Activated T-cell treated with anti-CD3 and anti-CD28 coated beads for 1 hour (primary cell): ENCODE results near the gene KIF12.
A peak's percentile ranks its signal among the peaks of the same experiment; 100 is the strongest.
"Not testable (repeated sequence)": the region's sequence is repeated elsewhere in the genome, so short reads cannot be mapped to it uniquely, and the experiment has no call there.

Experiments used
- DNase-seq: peaks from one replicate; pipeline ENCODE4 v3.0.0-alpha.2; 2020; ENCODE audit warnings: low read depth

The KIF12 gene

GRCh38 chr9:114084282-114085073 is 14.6 kb downstream of the KIF12 start:
- DNase-seq, result no peak

DNA sequence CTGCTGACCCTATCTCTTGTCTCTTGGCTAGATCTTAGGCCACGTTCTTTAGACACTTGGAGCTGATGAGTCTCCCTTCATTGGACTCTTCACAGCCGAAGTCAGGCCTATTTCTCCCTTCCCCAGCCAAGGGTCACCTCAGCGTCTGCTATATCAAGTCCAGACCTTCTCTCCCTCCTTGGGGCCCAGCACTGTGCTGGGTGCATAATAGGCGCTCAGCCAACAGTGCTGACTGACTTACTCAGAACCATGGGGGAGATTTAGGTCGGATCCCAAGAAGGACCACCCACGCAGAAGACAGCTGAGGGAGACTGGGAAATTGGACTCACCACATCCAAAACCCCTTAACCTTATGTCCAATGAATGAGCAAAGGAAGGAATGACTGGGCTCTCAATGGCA is 15.4 kb downstream of the KIF12 start:
- no peak for DNase-seq

- not testable (repeated sequence) for DNase-seq
Observed at GRCh38 chr9:114082763-114083412, 16.2 kb downstream of the KIF12 start.

DNA sequence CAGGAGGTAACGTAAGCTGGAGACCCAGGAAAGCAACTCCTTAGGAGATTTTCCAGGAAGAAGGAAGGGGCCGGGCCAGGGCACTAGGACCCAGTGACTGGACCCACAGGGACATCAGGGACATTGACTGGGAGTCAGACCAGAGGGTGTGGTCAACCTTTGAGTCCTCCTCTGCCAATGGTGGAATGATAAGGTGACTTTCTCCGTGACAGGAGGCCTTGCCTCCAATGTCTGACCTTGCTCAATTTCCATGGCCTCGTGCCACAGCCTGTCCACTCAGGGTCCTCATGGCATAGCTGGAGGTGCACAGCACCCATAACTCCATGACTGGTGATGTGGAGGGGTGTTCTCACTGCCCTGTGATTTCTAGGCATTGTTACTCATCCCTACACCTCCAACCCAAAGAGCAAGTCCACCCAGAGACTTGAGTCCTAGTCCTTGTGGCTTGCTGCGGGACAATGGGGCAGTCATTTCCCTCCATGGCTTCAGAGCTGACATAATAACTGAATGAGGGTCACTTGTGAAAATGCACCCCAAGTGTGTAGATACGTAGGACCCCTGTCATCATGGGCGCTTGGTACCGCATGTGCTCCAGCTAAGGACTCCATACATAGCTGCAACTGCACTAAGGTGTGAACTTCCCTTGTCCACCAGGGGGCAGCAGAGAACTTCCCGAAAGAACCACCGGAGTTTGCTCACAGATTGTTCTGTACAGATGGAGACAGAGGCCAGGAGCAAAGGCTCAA is 16.9 kb downstream of the KIF12 start:
- peak; percentile 78 for DNase-seq

DNA sequence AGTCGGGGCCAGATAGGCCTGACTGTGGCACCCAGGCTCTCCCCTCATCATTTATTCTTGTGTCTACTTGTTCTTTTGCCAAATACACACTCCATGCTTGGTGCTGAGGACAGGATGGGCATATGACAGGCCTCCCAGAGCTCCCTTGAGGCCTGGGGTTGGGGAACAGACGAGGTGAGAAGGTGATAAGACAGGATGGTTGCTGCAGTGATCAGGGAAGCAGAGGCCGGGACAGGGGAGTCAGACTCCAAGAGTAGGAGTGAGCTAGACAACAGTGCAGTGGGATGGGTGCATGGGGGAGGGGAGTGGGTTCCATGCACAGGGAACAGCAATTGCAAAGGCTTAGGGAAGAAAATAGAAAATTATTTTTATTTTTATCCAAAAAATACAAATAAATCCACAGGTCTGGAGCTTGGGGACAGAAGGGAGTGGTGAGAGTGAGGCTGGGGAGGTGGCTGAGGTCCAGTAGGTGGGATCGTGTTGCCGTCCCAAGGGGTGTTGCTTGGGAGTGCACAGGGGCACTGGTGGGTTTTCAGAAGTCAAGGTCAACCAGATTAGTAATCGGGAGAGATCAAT is 17.6 kb downstream of the KIF12 start:
- no peak for DNase-seq

- DNase-seq, result no peak
Observed at GRCh38 chr9:114080773-114081440, 18.2 kb downstream of the KIF12 start.

DNA sequence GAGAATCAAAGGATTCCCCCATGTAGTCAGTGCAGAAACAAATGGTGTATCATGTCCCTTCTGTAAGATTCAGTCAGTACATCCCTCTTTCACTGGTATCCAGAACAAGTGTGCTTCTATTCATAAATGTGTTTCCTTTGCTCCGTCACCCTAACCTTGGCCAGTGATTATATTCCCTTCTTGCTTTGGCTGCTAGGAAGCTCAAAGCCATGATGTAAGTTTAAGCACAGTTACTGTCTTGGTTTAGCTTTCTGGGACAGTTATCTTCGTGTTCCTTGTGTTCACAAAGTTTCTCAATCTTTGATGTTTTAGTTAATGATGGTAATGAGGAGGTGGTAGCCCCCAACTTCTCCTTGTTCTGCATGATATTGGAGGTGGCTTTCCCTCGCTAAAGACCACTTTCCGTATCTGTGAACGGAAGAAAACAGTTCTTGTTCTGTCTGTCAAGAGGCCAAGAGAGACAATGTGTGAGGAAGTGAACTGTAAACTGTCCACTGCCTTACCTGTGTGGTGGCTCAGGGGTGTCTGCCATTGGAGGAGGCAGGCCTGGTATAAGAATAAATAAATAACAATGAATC is 18.8 kb downstream of the KIF12 start:
- DNase-seq, result no peak

GRCh38 chr9:114078781-114079156 is 20.3 kb downstream of the KIF12 start:
- DNase-seq, result no peak

DNA sequence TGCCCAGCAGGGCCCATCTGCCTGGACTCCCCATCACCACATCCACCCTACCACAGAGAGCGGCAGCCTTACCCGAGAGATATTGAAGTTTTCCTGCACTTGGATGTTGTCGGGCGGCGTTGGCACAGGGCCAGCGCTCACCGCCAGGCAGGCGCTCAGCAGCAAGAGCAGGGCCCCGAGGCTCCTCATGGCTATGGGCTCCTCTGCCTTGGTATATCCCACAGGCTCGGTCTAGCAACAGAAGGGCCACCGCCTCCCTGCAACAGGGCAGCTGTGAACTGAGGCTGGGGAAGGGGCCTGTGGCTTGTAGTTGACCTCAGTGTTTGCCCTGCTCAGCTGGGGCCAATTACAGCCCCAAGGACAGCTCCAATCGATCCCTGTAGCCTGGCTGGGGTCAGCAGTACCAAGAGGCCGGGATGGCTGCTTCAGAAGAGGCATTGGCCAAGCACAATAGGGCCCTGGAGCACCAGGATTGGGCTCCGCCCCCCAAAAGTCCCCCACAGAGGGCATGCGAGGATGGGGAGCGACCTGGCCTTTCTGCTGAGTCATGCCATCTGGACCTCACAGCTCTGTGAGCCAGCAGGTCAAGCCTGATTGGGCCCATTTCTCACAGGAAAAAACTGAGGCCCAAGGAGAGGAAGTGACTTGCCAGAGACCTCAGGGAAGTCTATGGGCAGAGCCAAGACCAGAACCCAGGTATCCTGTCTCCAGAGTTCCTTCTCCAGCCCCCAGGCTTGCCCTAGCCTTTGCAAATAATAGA is 20.9 kb downstream of the KIF12 start, which contains the start of gene AMBP:
AMBP (minus strand) TSS at position 280 of the 760 bp plus-strand sequence; CDS start at position 189, 91 bp downstream.
- DNase-seq, result no peak

DNA sequence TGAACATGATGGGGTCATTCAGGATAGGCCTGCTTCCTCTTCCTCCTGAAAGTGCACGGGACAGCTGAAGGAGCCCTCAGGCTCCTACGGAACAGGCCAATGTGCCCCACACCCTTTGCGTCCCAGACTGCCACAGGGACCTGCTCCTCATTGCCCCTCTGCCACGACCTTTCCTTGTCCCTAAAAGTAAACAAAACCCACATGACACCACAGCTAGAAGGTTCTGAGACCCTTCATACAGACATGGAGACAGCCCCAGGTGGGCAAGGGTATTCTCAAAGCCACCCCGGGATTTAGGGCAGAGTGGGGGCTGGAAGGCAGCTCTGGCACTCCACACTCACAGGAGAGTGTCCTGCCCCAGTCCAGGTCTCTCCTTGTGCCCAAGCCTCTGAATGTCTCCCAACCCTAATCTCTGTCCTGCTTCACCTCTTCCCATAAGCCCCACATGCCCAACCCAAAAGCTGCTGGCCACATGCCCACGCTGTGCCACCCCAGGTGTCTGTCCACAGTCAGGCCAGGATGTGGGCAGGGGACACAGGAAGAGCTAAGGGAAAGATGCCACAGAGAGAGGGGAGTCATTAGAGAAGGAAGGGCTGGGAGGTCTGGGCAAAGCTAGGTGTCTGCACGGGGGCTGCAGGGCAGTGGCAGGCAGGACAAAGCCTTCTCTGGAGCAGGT is 21.8 kb downstream of the KIF12 start:
- DNase-seq, result no peak

DNA sequence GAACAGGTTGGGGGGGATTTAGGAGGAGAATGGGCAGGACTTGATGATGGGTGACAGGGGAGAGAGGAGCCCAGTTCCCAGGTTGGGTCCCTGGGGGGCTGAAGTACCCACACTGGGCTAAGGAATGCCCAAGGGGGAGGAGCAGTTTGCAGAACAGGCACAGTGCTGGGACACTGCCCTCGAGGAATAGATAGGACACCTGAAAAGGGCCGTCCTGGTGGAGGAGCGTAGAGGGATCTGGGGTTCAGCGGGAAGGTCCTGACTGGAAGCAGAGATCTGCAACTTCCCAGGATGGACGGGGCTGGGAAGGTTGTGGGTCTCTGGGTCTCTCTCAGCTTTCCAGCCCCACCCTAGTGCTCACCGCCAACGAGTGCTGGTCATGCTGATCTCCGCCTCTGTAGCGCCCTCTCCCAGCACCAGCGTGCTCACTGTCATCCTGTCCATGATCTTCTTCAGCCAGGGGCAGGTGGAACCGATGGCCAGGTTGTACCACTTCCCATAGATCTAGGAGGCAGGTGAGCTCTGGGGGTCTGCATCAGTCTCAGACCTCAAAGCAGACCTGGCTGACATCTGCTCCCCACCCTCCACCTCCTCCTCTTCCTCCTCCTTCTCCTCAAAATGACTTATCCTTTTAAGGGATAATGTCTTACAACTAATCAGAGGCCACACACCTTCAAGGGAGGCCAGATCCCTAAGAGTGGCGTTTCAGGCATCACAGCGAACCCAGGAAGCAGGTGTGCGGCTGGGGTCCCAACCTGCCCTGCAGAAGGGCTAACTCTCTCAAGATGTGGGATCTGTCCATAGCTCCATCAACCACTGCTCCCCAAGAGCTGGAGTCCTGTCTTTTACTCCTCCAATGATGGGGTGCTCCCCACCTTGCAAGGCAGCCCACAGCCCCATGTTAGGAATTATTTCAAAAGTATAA is 22.6 kb downstream of the KIF12 start:
- DNase-seq, result no peak

GRCh38 chr9:114075602-114076001 is 23.5 kb downstream of the KIF12 start:
- no peak for DNase-seq

DNA sequence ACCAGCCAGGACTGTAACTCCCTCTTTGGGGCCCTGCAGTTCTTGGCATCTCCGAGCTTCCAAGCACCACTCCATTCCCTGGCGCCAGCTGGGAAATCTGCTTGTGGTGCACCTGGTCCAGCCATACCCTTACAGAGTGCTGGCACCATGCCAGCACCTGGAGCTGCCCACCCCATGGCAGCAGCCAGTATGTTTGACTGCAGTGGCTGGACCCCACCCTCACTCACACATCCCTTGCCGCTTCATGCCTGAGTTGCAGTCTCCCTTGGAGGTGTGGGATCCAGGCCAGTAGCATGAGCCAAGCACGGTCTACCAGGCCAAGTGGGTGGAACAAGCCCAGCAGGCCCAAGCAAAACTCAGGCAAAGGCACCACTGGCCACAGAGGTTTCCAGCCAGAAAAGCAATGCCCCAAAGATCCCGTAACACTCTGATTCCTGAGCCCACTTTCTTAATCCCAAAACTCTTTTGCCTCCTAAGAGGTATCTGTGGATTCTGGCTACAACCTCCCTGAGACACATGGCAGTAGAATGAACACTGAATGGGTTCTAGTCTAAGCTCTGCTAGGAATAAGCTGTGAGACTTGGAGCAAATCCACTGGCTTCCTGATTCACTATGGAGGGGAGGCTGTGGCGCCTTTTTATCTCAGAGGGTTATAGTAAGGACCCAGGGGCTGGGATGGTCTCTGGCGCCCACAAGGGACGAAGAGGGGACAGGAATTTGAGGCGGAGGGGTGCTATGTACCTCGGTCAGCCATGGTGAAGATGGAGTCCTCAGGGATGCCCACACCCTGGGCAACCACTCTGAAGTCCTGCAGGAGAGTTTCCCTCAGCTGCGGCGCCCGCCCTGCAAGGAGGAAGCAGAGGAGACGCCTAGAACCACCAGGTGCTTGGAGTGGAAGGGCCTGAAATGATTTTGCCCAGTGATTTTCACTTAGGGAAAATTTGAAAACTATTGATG is 26.6 kb downstream of the KIF12 start:
- no peak for DNase-seq

DNA sequence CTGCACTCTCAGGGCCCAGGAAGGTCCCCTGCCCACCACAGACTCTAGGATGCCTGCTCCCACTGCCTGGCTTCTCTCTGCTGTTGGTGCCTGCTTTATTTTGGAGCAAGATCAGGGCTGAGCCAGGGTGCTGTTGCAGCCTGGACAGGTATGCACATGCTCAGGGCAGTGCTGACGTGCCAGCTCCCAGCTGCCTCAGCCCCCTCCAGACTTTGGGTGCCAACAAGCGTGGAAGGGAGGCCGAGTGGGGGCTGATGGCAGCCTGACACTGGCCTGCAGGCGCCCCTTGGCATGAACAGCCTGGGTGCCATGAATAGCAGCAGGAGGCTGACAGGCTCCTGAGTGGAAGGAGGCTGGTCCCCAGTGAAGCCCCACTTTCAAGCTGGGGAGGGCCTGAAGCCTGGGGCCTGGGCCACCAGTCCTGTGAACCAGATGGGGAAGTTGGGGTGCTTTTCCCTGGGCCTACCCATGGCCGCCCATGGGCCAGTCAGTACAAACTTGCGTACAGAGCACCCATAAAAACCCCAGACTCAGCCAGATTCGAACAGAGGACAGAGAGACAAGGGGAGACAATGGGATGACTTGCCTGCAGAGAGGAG is 27.8 kb downstream of the KIF12 start:
- no peak for DNase-seq

DNA sequence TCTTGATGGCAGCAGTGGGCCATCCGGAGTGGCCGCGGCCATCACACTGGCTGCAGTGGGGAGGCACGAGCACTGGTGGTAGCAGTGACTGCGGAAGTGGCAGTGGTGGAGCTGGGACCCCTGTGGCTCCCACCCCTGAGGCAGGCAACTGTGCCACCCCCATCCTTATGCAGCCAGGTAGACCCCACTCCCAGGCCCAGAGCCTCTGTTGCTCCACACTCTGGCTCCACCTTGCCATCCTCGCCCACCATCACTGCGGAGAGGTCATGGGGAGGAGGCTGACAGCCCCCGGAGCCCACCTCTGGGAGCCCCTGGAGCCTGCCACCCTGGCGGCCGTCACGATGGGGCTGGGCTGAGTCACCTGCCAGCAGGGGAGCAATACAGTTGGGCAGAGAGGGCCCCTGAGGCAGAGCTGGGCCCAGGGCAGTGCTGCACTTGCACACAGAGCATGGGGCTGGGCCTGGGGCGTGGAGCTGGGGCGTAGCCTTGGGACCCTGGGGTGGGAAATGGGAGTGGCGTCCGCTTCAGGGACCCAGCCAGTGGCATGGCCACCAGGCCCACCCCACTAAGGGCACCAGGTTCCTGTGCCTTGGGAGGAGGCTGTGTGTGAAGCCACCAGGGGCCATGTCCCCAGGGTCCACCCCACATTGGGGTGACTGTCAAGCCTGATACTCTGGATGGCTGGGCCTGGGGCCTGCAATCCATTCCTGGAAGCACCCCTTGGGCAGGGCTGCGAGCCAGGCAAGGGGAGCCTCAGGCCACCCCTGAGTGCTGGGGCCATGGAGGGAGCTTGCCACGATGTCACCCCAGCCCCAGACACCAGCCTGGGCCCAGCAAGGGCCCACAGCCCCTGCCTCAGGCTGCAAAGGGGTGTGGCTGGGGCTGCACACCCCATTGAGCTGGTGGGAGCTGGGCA is 28.6 kb downstream of the KIF12 start:
- no peak for DNase-seq

- no peak for DNase-seq
Observed at GRCh38 chr9:114069476-114070187, 29.5 kb downstream of the KIF12 start.
